HG02981 (cell line): ENCODE results near the gene IL10RA.

Experiments used
- ATAC-seq: cut with Tn5 transposase; IDR thresholded peaks from one replicate; pipeline ENCODE4 v1.9.1; 2021; ENCODE audit warnings: mild to moderate bottlenecking, moderate library complexity; ENCODE audit not compliant: unreplicated experiment

The IL10RA gene

GRCh38 chr11:118042796-118043195, 56.6 kb downstream of the IL10RA start:
- no peak for ATAC-seq

GRCh38 chr11:118045191-118045590, 59.0 kb downstream of the IL10RA start:
- no peak for ATAC-seq

- ATAC-seq: no peak
These were observed 60.1 kb downstream of the IL10RA start for GRCh38 chr11:118046051-118046963.

- ATAC-seq: no peak
These were observed 60.9 kb downstream of the IL10RA start for GRCh38 chr11:118046964-118047700.

- ATAC-seq: no peak
These were observed 61.6 kb downstream of the IL10RA start for GRCh38 chr11:118047749-118048148.

- ATAC-seq: no peak
These were observed 62.5 kb downstream of the IL10RA start for GRCh38 chr11:118048472-118049370.

- no peak for ATAC-seq
These were observed 63.6 kb downstream of the IL10RA start for GRCh38 chr11:118049771-118050170.

- ATAC-seq: no peak
These were observed 64.2 kb downstream of the IL10RA start for GRCh38 chr11:118050208-118050891.
